HFF-Myc (cell line): ENCODE data around the gene RNF13.

Experiments
- DNase-seq: peaks from one replicate; pipeline ENCODE4 v3.0.0-alpha.2; 2011; ENCODE audit warnings: low read depth; ENCODE audit errors: extremely low read depth
- H3K4me3 ChIP-seq: replicated peaks from 2 replicates; pipeline ENCODE4 v1.5.1; 2011; ENCODE audit warnings: low read depth, mild to moderate bottlenecking, control low read depth, low read length
- TF ChIP-seq, protein P1 (sequence below): IDR thresholded peaks from 2 replicates; pipeline ENCODE4 v1.5.1; 2012; ENCODE audit warnings: mild to moderate bottlenecking, low read depth, low read length, control low read depth; ENCODE audit errors: missing control alignments

The RNF13 gene

GRCh38 chr3:149990423-149990948 lies 177.5 kb downstream of the RNF13 start:
- DNase-seq: no peak
- no peak overlapping the region for H3K4me3 ChIP-seq
- TF ChIP-seq, protein P1, sequence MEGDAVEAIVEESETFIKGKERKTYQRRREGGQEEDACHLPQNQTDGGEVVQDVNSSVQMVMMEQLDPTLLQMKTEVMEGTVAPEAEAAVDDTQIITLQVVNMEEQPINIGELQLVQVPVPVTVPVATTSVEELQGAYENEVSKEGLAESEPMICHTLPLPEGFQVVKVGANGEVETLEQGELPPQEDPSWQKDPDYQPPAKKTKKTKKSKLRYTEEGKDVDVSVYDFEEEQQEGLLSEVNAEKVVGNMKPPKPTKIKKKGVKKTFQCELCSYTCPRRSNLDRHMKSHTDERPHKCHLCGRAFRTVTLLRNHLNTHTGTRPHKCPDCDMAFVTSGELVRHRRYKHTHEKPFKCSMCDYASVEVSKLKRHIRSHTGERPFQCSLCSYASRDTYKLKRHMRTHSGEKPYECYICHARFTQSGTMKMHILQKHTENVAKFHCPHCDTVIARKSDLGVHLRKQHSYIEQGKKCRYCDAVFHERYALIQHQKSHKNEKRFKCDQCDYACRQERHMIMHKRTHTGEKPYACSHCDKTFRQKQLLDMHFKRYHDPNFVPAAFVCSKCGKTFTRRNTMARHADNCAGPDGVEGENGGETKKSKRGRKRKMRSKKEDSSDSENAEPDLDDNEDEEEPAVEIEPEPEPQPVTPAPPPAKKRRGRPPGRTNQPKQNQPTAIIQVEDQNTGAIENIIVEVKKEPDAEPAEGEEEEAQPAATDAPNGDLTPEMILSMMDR: no peak

- TF ChIP-seq, protein P1: no peak
Measured at GRCh38 chr3:149992416-149993058, 179.5 kb downstream of the RNF13 start.

GRCh38 chr3:149998946-149999345 lies 185.9 kb downstream of the RNF13 start:
- DNase-seq: no peak
- no peak overlapping the region for H3K4me3 ChIP-seq
- TF ChIP-seq, protein P1: no peak

More at GRCh38 chr3:149992416-149993058, 179.5 kb downstream of the RNF13 start:
- H3K4me3 ChIP-seq: no peak overlapping the region
- no peak for DNase-seq

GRCh38 chr3:149999421-149999820 lies 186.4 kb downstream of the RNF13 start:
- no peak overlapping the region for H3K4me3 ChIP-seq
- DNase-seq: no peak
- TF ChIP-seq, protein P1: no peak

DNA sequence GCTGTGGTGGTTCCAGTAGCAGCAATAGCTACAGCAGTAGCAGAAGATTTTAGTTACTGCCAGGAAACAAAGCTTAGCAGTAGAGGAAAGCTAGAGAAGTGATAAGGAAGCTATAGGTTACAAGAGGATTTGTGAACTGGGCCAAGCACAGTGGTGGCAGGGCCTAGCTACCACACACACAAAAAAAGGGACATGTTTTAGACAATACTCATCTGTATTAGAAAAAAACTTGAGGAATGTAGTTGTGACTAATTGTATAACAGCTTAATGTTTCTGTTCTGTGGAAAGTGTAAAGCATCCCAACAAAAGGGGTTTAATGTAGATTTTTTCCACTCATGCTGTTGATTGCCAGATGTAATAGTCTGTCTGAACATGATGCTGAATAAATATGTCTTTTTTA lies 187.6 kb downstream of the RNF13 start:
- no peak overlapping the region for H3K4me3 ChIP-seq
- TF ChIP-seq, protein P1: no peak
- DNase-seq: no peak

- no peak overlapping the region for H3K4me3 ChIP-seq
- TF ChIP-seq, protein P1: no peak
- DNase-seq: no peak
Measured at GRCh38 chr3:150005243-150006112, 192.5 kb downstream of the RNF13 start.
